AG09319 (cell line): Measurements from ENCODE around the gene GPRC5A.

Experiments used
- DNase-seq: peaks from one replicate; pipeline ENCODE4 v3.0.0-alpha.2; 2010; ENCODE audit warnings: low read depth; ENCODE audit errors: extremely low read depth
- TF ChIP-seq, protein P1 (sequence below): IDR thresholded peaks from 2 replicates; pipeline ENCODE4 v1.5.1; 2011; ENCODE audit warnings: low read depth, mild to moderate bottlenecking, inconsistent platforms, low read length, moderate library complexity

Gene GPRC5A

DNA sequence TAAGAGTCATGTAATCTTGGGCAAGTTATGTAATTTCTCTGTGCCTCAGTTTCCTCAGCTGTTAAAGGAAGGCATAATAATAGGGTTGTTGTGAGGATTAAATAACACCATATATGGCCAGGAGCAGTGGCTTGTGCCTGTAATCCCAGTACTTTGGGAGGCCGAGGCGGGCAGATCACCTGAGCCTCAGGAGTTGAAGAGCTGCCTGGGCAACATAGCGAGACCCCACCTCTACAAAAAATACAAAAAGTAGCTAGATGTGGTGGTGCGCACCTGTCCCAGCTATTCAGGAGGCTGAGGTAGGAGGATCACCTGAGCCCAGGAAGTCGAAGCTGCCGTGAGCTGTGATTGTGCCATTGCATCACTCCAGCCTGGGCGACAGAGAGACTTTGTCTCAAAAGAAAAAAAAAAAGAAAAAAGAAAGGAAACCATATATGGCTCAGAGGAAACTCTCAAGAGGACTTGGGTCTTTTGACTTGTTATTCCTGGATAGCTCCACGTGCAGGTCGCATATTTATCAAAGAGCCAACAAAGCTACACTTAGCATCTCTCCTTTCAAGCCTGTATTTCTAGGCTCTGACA is 6.9 kb downstream of the GPRC5A start:
- TF ChIP-seq, protein P1, sequence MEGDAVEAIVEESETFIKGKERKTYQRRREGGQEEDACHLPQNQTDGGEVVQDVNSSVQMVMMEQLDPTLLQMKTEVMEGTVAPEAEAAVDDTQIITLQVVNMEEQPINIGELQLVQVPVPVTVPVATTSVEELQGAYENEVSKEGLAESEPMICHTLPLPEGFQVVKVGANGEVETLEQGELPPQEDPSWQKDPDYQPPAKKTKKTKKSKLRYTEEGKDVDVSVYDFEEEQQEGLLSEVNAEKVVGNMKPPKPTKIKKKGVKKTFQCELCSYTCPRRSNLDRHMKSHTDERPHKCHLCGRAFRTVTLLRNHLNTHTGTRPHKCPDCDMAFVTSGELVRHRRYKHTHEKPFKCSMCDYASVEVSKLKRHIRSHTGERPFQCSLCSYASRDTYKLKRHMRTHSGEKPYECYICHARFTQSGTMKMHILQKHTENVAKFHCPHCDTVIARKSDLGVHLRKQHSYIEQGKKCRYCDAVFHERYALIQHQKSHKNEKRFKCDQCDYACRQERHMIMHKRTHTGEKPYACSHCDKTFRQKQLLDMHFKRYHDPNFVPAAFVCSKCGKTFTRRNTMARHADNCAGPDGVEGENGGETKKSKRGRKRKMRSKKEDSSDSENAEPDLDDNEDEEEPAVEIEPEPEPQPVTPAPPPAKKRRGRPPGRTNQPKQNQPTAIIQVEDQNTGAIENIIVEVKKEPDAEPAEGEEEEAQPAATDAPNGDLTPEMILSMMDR, result no peak
- no peak for DNase-seq

DNA sequence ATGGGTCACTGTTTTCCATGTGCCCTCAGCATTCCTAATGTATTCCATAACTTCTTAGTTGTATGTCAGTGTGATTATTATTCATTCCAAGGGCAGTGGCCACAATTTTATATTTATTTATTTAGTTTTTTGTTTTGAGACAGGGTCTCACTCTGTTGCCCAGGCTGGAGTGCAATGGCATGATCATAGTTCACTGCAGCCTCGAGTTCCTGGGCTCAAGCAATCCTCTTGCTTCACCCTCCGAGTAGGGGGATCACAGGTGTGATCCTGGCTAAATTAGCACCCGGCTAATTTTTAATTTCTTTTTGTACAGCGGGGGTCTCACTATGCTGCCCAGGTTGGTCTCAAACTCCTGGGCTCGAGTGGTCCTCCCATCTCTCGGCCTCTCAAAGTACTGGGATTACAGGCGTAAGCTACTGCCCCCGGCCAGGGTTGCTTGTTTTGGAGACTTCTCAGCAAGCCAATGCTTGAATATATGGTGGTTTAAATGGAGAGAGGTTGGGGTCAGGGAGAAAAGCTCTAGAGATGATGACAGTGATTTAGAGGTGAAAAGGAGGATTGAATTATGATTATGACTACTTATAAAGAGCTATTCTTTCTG is 7.6 kb downstream of the GPRC5A start:
- TF ChIP-seq, protein P1, result no peak
- no peak for DNase-seq

DNA sequence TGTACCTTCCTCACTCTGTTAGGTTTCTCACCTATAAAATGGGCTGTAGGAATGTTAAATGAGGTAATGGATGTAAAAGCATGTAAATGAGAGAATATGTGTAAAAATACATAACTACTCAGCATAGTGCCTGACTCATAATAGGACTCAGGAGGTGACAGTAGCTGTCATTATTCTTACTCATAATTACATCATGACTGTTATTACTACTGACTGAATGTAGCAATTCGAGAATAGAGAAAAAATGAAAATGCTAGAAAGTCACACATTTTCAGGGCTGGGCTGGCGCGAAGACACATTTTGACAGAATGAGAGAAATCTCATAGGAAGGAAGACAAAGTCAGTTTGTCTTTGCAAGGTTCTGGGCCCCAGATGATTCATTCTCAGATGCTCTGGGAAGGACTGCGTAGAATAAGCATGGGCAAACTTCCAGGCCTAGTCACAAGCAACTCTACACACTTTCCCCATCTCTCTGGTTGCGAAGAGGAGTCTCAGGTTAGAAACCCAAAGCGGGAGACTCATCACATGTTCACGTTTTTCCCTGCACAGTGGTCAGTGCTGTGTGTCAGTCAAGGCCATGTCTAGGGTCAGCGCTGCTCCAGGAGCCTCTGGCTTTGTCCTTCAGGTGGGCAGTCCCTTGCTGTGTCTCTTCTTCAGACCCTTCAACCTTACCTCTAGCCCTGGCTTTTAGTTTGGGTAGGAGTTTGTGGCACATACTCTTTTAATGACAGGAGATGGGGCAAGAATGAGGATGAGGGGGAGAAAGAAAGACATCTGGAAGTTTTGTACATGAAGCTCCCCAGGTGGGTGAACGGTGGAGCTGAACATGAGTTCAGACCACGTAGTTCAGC is 8.4 kb downstream of the GPRC5A start:
- TF ChIP-seq, protein P1, result no peak
- peak; percentile 77 for DNase-seq

DNA sequence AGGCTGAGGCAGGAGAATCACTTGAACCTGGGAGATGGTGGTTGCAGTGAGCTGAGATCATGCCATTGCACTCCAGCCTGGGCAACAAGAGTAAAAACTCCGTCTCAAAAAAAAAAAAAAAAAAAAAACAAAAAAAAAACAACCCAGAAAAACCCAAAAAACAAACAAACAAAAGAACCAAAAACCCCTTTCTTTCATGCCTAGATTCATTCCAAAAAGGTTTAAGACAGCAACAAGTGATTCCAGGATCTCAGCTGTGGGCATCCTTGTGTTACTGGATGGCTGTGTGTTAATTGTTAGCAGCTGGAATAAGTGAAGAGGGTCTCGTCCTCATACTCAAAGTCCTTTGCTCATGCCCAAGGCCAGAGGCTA is 9.4 kb downstream of the GPRC5A start:
- TF ChIP-seq, protein P1, result no peak
- DNase-seq, result no peak

DNA sequence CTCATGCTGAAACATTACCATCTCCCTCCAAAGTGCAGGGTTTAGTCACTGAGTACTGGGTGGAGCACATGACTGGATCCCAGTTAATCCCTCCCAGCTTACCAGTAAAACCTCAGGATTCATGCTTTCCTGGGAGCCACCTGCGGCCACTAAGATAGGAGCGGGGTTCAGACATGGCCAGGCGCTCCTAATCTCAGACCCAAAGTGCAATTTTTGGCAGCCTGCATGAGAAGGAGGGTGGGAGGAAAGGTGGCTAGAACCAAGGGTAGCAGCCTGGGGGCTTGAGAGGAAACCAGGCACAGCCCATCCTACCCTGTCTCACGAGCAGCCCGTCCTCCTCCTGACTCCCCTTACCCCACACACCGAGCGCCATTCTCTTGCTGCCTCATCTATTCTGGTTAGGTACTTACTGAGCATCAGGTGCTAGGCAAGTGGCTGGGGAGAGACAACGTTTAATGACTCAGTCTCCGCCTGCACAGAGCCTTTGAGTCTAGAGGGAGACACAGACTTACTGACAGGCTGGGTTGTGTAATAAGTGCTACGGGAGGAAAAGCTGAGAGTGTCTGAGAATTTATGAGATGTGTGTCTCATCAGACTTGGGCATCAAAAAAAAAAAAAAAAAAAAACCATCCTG is 9.9 kb downstream of the GPRC5A start:
- DNase-seq, result no peak
- TF ChIP-seq, protein P1, result no peak

DNA sequence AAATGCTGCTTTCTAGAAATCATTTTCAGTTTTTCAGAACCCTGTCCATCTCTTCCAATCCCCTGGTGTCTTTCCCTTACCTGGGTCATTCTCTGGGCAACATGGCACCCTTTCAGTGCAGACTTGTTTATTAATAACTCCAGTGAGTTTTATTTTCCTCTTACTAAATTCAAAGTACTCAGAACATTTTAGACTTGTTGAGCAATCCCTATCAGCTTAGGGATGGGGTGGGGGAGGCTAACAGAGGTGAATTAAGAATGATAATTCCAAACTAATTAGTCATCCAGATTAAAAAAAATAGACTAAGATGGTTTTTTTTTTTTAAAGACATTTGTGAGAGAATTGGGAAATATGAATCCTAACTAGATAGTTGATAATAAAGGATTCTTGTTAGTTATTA is 10.7 kb downstream of the GPRC5A start:
- TF ChIP-seq, protein P1, result no peak
- DNase-seq, result no peak
